ENCODE data around the gene SHB. TPM values are rescaled to one million over a fixed set of nuclear protein-coding genes. Genes with fewer than 3 reads are reported as not detected.

The SHB gene
- total and polyA plus RNA-seq, 2 of the 8 experiments (the other 6 are each of a cell fraction or from before 2014, with no cell fraction given): 4.1 to 12.6 TPM

DNA sequence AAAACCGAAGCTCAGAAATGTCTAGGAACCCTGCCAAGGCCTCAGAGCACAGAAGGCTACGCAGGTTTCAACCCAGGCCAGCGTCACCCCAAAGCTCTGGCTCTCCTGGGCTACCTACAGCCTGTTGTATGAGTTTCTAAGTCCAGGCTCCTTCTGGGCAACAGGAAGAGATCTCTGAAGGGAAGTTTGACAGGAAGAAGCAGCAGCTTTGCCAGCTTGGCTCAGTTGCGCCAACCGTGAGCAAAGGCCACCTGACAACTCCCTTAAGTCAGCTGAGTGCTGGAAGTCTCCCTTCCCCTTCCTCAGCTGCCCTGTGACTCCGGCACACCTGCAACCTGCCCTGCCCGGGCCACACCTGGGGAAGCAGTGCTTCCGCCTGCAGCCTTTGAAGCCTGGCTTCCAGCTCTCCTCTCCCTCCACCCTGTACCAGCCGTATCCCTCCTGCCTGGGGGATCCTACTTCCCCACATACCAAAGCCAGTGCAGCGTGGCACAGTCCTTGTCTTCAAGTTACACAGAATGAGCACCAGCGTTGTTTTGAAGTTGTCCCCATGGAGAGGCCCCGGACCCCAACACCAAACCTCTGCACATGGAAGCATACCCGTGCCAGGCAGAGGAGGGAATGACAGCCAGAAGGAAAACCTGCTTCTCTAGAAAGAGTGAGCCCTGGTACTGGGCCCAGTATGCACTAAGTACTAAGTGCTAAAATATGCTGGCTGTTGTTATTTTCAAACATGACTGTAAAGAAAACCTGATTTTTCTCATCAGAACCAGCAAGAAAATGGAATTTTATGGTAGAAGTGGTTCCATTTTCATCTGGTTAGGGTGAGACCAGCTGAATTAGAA lies 36.5 kb downstream of the SHB start (continued):
- TF ChIP-seq HDAC2 (IDR thresholded peaks at IDR 0.05; ENCODE audit: borderline replicate concordance in 1 of 2, low read depth in 2 of 2, low read length in 2 of 2) (no peak), JUN (IDR thresholded peaks at IDR 0.05; ENCODE audit: low read depth, low read length) (no peak)
